ENCODE data around the gene ASRGL1. TPM values are rescaled to one million over a fixed set of nuclear protein-coding genes. Genes with fewer than 3 reads are reported as not detected.

Gene ASRGL1
- total and polyA plus RNA-seq, 2 of the 13 experiments (the other 11 are each of a cell fraction or from before 2014, with no cell fraction given): 50.8 to 97.5 TPM

DNA sequence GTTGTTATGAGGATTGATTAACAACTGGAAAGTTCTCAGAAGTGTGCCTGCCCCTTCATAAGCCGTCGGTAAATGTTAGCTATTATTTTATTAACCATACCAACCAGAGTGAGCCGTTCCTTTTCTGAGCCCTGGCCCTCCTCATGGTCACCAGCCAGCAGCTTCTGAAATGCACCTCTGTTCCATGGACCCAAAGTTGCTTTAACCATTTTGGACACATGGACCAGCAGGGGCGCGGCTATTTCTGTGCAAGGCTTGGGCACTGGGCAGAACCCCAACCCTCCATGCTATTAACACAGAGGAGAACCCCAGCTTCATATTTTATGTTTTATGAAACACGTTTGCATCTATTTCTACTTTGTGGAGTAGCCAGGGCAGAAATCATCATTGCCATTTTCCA is 63.0 kb downstream of the ASRGL1 start:
- POLR2A ChIA-PET: interaction anchor here (1.1 to 1.4 kb wide), 2 partner anchors 158 to 174 kb away, joined by 3 to 4 read pairs; partner anchors contain the start of gene EEF1G

DNA sequence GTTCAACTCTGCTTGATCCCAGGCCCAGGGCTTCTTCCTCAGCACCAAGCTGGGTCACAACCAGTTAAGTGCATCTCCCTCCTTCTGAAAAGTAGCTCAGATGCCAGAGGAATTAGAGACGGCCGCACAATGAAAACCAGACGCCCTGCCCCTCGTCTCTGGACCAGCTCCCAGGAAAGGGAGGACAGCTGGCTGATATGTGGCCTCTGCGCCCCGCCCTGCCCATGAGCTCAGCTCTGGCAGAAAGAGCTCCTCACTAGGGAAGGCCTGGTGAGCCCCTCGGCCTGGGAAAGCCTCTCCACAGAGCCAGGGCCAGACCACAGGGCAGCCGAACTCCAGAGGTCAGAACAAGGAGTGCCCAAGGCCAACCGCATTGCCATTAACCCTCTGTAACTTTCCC is 63.5 kb downstream of the ASRGL1 start:
- FAIRE-seq (no peak), DNase-seq (ENCODE audit: low spot score) (no peak), ATAC-seq (peak; percentile 44)
- intact Hi-C loops (cut with micrococcal nuclease; ENCODE audit: unreplicated experiment) (no loop called here), in situ Hi-C loops (cut with HindIII; ENCODE audit: extremely low pct_ligation_motif_present, low pct_unique_long_range_greater_than_20kb) (no loop called here)
- no peak overlapping the region for H2AFZ ChIP-seq (ENCODE audit: low read length)
- no peaks in the 10 kb centered on the region for H3K36me3 ChIP-seq (replicated peaks in 1 of 2; ENCODE audit: control insufficient read depth in 1 of 2, insufficient read depth in 2 of 2, low read length in 2 of 2)
- H3K4me1 ChIP-seq (ENCODE audit: insufficient read depth, low read length): peaks cover 52% of the 10 kb centered on the region
- H3K27ac ChIP-seq (ENCODE audit: extremely low read length, insufficient read depth, low read length): no peak overlapping the region
- H3K27me3 ChIP-seq (ENCODE audit: control insufficient read depth in 1 of 2, insufficient read depth in 2 of 2, low read length in 2 of 2): peaks cover 5 to 43% of the 10 kb centered on the region in 2 experiments; a peak in 4 of 5 replicates
- ChIA-PET POLR2A (interaction anchor here (1.1 to 1.4 kb wide), 2 partner anchors 157 to 173 kb away, joined by 3 to 4 read pairs; partner anchors contain the start of gene EEF1G), CTCF (ENCODE audit: low intra/inter-chr PET ratio, low total read pairs) (no interaction called here)
- no peaks in the 10 kb centered on the region for H3K79me2 ChIP-seq (ENCODE audit: insufficient read depth, low read length)
- H3K9me3 ChIP-seq (ENCODE audit: low read length): no peaks in the 10 kb centered on the region
- no peaks in the 10 kb centered on the region for H4K20me1 ChIP-seq (ENCODE audit: insufficient read depth, low read length)
- WGBS (ENCODE audit: low lambda C conversion rate): 5% methylated on average over 4 of the region's 9 CpGs
- H3K9ac ChIP-seq (ENCODE audit: insufficient read depth, low read depth, low read length): no peak overlapping the region
- H3K4me2 ChIP-seq (ENCODE audit: low read depth, low read length): peak overlapping the region; percentile 54
- no peak overlapping the region for H3K4me3 ChIP-seq (replicated peaks in 1 of 3; ENCODE audit: insufficient read depth in 1 of 3, low read depth in 2 of 3, low read length in 3 of 3)
- BruUV-seq (replicated peaks): no TSS peak
- TF ChIP-seq JDP2 (CRISPR knock-in tag; IDR thresholded peaks at IDR 0.05; ENCODE audit: borderline replicate concordance): no peak
- TF ChIP-seq ZNF263 (CRISPR knock-in tag; IDR thresholded peaks at IDR 0.05): 0 out of 2 replicates have a peak, but pooled peaks have one; percentile 53
- TF ChIP-seq, protein P1, sequence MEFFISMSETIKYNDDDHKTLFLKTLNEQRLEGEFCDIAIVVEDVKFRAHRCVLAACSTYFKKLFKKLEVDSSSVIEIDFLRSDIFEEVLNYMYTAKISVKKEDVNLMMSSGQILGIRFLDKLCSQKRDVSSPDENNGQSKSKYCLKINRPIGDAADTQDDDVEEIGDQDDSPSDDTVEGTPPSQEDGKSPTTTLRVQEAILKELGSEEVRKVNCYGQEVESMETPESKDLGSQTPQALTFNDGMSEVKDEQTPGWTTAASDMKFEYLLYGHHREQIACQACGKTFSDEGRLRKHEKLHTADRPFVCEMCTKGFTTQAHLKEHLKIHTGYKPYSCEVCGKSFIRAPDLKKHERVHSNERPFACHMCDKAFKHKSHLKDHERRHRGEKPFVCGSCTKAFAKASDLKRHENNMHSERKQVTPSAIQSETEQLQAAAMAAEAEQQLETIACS (CRISPR knock-in tag; IDR thresholded peaks at IDR 0.05): no peak
- TF ChIP-seq FOSL2 (CRISPR knock-in tag; IDR thresholded peaks at IDR 0.05): no peak
- no peak for TF ChIP-seq SALL1 (CRISPR knock-in tag; IDR thresholded peaks at IDR 0.05)
- peak; percentile 50; the same call in 1 of the 2 replicates for TF ChIP-seq ZNF768 (CRISPR knock-in tag; IDR thresholded peaks at IDR 0.05)
- no peak for TF ChIP-seq GATAD2A (CRISPR knock-in tag; IDR thresholded peaks at IDR 0.05)
- TF ChIP-seq ZNF138 (CRISPR knock-in tag; IDR thresholded peaks at IDR 0.05; ENCODE audit: low read depth): no peak
- TF ChIP-seq SRY (CRISPR knock-in tag; IDR thresholded peaks at IDR 0.05): no peak
- TF ChIP-seq, protein P2, sequence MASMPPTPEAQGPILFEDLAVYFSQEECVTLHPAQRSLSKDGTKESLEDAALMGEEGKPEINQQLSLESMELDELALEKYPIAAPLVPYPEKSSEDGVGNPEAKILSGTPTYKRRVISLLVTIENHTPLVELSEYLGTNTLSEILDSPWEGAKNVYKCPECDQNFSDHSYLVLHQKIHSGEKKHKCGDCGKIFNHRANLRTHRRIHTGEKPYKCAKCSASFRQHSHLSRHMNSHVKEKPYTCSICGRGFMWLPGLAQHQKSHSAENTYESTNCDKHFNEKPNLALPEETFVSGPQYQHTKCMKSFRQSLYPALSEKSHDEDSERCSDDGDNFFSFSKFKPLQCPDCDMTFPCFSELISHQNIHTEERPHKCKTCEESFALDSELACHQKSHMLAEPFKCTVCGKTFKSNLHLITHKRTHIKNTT (CRISPR knock-in tag; IDR thresholded peaks at IDR 0.05): no peak
- TF ChIP-seq ZFY (CRISPR knock-in tag; IDR thresholded peaks at IDR 0.05): 0 out of 2 replicates have a peak, but pooled peaks have one; percentile 27
- TF ChIP-seq NFKB2 (CRISPR knock-in tag; IDR thresholded peaks at IDR 0.05; ENCODE audit: borderline replicate concordance): peak; percentile 30; the same call in 1 of the 2 replicates
- no peak for TF ChIP-seq ZNF772 (CRISPR knock-in tag; IDR thresholded peaks at IDR 0.05)
- no peak for TF ChIP-seq HMG20A (CRISPR knock-in tag; IDR thresholded peaks at IDR 0.05; ENCODE audit: borderline replicate concordance)
- no peak for TF ChIP-seq DMAP1 (CRISPR knock-in tag; IDR thresholded peaks at IDR 0.05)
- TF ChIP-seq ZNF605 (CRISPR knock-in tag; IDR thresholded peaks at IDR 0.05): no peak

More for the DNA sequence above, 63.0 kb downstream of the ASRGL1 start:
- Histone ChIP-seq H3K4me3 (replicated peaks in 1 of 3; ENCODE audit: insufficient read depth in 1 of 3, low read depth in 2 of 3, low read length in 3 of 3) (no peak overlapping the region), H3K4me2 (ENCODE audit: low read depth, low read length) (no peak overlapping the region; the same call in 1 of the 2 replicates), H3K79me2 (ENCODE audit: insufficient read depth, low read length) (no peaks in the 10 kb centered on the region), H3K27me3 (ENCODE audit: control insufficient read depth in 1 of 2, insufficient read depth in 2 of 2, low read length in 2 of 2) (peaks cover 3 to 43% of the 10 kb centered on the region in 2 experiments; a peak in 4 of 5 replicates), H2AFZ (ENCODE audit: low read length) (no peak overlapping the region), H3K9ac (ENCODE audit: insufficient read depth, low read depth, low read length) (no peak overlapping the region), H3K27ac (ENCODE audit: extremely low read length, insufficient read depth, low read length) (no peak overlapping the region), H3K9me3 (ENCODE audit: low read length) (no peaks in the 10 kb centered on the region), H3K4me1 (ENCODE audit: insufficient read depth, low read length) (peaks cover 52% of the 10 kb centered on the region), H4K20me1 (ENCODE audit: insufficient read depth, low read length) (no peaks in the 10 kb centered on the region), H3K36me3 (replicated peaks in 1 of 2; ENCODE audit: control insufficient read depth in 1 of 2, insufficient read depth in 2 of 2, low read length in 2 of 2) (no peaks in the 10 kb centered on the region)
- BruUV-seq (replicated peaks): no TSS peak
- ATAC-seq (no peak), DNase-seq (ENCODE audit: low spot score) (no peak), FAIRE-seq (no peak)
- WGBS (ENCODE audit: low lambda C conversion rate): 45% methylated on average over 6 of the region's 6 CpGs
- no peak for TF ChIP-seq YY1 (IDR thresholded peaks at IDR 0.05; ENCODE audit: insufficient read depth, insufficient replicate concordance, low read depth, low read length)
- TF ChIP-seq HMG20B (CRISPR knock-in tag; conservative IDR thresholded peaks at IDR 0.05): no peak
- no peak for TF ChIP-seq EHMT2 (IDR thresholded peaks at IDR 0.05; ENCODE audit: borderline replicate concordance, low read depth, low read length)
- no peak for TF ChIP-seq ZNF614 (CRISPR knock-in tag; IDR thresholded peaks at IDR 0.05; ENCODE audit: borderline replicate concordance)
- no peak for TF ChIP-seq ZNF207 (IDR thresholded peaks at IDR 0.05; ENCODE audit: borderline replicate concordance)
- CTCF ChIA-PET (ENCODE audit: low intra/inter-chr PET ratio, low total read pairs): no interaction called here
- intact Hi-C loops (cut with micrococcal nuclease; ENCODE audit: unreplicated experiment) (no loop called here), in situ Hi-C loops (cut with HindIII; ENCODE audit: extremely low pct_ligation_motif_present, low pct_unique_long_range_greater_than_20kb) (no loop called here)

Data from HepG2 (cell line).